Liver (tissue), 3 donors: ENCODE results near the gene VWA5A.

ENCODE experiments used
- ATF3 ChIP-seq: IDR thresholded peaks from 2 replicates; pipeline ENCODE4 v1.6.1; 2016; ENCODE audit warnings: antibody characterized with exemption
- CTCF ChIP-seq: fragments of 150-350 bp; IDR thresholded peaks from 2 replicates; pipeline ENCODE4 v1.5.1; 2017; ENCODE audit warnings: improper control_type of control experiment, low read depth, low read length; ENCODE audit not compliant: missing input control
- JUND ChIP-seq, 2 donors: IDR thresholded peaks; 2 replicates each; pipeline ENCODE4 v1.6.1; 2016; ENCODE audit warnings: antibody characterized with exemption in 2 of 2
- REST ChIP-seq: IDR thresholded peaks from 2 replicates; pipeline ENCODE4 v1.6.1; 2016; ENCODE audit warnings: antibody characterized with exemption, mild to moderate bottlenecking
- TAF1 ChIP-seq: conservative IDR thresholded peaks from 2 replicates; pipeline ENCODE4 v1.6.1; 2016; ENCODE audit warnings: antibody characterized with exemption, mild to moderate bottlenecking
- donor health status: healthy.
- donor health status: healthy.

GRCh38 chr11:124170801-124171586, 55.7 kb downstream of the VWA5A start:
- TF ChIP-seq REST (no peak), CTCF (no peak), JUND (IDR thresholded peaks at IDR 0.05) (no peak), TAF1 (no peak), ATF3 (no peak)
